Kidney tubule cell (primary cell): Measurements from ENCODE around the gene TNS3.
A peak's percentile ranks its signal among the peaks of the same experiment; 100 is the strongest.
"Not testable (repeated sequence)": the region's sequence is repeated elsewhere in the genome, so short reads cannot be mapped to it uniquely, and the experiment has no call there.

Experiments used
- DNase-seq: peaks from one replicate; pipeline ENCODE4 v3.0.0-alpha.2; 2018; ENCODE audit warnings: low spot score

TNS3 gene

DNA sequence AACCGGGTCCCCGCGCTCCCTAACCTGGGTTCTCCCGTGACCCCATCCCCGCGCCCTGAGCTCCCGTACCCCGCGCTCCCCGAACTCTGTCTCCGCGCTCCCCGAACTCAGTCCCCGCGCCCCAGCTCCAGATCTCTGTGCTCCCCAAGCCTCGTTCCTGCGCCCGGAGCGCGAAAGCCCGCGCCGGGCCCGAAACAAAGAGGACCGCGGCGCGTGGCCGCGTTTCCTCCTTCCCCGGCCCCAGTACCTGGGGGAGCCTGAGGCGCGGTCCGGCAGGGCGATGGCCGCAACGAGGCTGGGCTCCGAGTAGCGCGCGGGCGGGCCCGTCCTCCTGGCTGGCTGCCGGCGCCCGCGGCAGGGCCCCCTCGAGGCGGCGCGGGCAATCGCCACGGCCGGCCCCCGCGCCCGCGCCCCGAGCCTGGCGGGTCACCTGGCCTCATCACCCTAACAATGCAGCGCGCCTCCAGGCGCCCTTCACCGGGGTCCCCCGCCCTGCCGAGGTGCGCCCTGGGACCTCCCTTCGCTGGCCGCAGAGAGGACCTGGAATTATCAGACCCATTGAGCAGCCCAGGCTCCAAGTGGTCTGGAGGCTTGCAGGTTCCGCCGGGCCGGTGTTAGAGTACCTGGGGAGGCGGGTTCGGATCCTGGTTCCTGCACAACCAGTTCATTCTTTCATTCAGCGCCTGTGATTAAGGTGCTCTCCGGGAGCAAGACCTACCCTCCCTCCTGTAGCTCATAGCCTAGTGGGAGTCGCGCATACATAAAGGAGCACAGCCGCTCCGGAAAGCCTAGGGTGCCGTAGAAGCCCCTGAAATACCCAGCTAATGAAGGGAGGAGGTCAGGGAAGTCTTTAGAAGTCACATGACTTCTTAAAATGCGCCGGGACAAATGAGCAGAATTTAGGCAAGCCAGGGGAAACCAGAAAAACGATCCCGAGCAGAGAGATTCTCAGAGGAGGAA lies at the start of gene TNS3:
Gene TNS3 (minus strand): TSS at position 308 of the 960 bp plus-strand sequence. CDS start 142,475 bp downstream, outside the sequence.
- DNase-seq = peak; percentile 63

- DNase-seq = no peak
These were observed 49.8 kb upstream of the TNS3 start for GRCh38 chr7:47631711-47632110.

DNA sequence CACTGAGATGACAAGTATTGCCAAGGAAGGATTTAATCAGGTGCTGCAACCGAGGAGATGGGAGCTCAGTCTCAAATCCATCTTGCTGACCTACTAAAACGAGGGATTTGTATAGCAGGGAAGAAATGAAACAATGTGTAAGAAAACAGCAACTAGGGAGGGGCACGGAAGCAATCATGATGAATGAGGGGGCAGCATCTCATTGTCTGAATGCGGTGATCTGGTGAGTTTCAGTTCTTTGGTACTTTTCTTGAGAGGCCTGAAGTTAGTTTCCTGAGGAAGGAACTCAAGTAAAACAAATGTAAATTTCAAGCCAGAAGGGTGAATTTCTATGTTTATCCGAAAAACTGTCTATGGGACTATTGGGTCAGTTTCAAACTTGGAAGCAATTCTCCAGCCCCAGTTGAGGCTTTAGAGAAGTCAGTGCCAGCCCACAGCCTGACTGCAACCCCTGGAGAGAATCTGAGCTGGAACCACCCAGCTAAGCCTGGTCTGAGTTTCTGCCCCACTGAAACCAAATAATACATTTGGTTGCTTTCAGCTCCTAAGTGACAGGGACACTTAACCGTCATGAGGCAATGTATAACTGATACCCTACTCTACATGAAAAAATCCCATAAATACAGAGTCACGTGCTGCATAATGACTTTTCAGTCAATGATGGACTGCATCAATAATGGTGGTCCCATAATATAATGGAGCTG lies 45.8 kb upstream of the TNS3 start:
- DNase-seq = no peak

DNA sequence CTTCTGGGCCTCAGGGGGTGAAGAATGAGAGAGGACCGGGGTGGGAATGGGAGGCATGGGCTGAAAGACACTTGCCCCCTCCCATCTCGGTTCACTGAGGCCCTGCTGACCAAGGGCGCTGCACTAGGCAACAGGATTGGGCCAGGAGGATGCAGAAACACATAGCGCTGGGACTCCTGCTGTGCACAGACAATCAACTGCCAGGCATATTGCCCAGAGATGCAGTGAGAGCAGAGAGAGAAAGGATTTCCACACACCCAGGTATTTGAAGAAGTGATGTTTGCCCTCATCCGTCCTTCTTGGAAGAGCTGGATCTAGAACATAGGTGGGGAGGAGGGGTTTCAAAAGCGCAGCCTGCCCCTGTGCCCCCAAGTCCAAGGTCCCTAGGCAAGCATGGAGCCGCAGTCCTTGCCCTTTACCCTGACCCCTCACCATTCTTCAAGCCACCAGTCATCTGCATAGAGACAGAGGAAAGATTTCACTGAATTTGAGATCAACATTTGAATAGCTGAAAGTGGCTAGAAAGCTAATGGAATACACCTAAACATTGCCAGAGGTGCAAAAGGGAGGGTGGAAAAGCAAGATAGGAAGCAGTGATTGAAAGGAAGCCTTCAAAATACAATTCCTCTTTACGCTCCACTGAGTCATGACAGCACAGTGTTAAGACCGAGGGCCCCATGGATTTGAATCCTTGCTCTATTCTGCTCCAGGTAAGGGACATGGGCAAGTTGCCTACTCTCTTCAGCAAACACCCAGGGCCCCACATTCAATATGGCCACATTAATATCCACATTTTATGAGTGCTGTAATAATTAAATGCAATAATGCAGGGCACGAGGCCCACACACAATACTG lies 44.2 kb upstream of the TNS3 start:
- no peak for DNase-seq

GRCh38 chr7:47624689-47625088 lies 42.8 kb upstream of the TNS3 start:
- DNase-seq = no peak

- DNase-seq = peak; percentile 62
These were observed 41.2 kb upstream of the TNS3 start for GRCh38 chr7:47622946-47623640.

GRCh38 chr7:47622586-47622945 lies 40.7 kb upstream of the TNS3 start:
- DNase-seq = no peak

GRCh38 chr7:47621979-47622561 lies 40.2 kb upstream of the TNS3 start:
- no peak for DNase-seq

- DNase-seq = no peak
These were observed 39.4 kb upstream of the TNS3 start for GRCh38 chr7:47621347-47621746.

GRCh38 chr7:47619806-47620205 lies 37.9 kb upstream of the TNS3 start:
- no peak for DNase-seq

GRCh38 chr7:47617131-47617530 lies 35.2 kb upstream of the TNS3 start:
- no peak for DNase-seq

GRCh38 chr7:47614450-47614849 lies 32.5 kb upstream of the TNS3 start:
- DNase-seq = no peak

- DNase-seq = no peak
These were observed 29.2 kb upstream of the TNS3 start for GRCh38 chr7:47611045-47611511.

GRCh38 chr7:47610506-47611044 lies 28.7 kb upstream of the TNS3 start:
- no peak for DNase-seq

DNA sequence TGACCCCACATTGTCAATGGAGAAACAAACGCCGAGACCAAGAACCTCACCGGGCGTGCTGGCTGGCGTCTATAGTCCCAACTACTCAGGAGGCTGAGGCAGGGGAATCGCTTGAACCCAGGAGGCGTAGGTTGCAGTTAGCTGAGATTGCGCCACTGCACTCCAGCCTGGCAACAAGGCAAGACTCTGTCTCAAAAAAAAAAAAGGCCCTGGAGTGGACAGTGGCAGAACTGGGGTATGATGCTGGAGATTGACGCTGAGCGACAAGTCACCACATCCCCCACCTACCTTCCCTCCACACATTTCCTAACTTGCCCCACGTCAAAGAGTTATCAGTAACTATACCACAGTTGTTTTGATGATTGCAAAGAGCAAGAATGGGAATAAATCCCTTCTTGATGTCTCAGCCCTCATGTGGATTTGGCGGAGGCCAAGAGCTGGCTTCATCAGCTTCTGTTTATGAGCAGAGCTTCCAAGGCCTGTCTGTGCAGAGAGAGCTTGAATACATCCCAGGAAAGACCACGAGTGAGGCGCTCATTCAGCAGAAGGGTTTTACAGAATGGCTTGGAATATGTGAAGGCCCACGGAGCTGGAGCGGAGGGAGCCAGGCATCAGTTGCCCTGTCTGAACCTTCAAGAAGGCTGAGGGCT lies 28.0 kb upstream of the TNS3 start:
- no peak for DNase-seq

GRCh38 chr7:47606593-47607046 lies 24.7 kb upstream of the TNS3 start:
- DNase-seq = not testable (repeated sequence)

DNA sequence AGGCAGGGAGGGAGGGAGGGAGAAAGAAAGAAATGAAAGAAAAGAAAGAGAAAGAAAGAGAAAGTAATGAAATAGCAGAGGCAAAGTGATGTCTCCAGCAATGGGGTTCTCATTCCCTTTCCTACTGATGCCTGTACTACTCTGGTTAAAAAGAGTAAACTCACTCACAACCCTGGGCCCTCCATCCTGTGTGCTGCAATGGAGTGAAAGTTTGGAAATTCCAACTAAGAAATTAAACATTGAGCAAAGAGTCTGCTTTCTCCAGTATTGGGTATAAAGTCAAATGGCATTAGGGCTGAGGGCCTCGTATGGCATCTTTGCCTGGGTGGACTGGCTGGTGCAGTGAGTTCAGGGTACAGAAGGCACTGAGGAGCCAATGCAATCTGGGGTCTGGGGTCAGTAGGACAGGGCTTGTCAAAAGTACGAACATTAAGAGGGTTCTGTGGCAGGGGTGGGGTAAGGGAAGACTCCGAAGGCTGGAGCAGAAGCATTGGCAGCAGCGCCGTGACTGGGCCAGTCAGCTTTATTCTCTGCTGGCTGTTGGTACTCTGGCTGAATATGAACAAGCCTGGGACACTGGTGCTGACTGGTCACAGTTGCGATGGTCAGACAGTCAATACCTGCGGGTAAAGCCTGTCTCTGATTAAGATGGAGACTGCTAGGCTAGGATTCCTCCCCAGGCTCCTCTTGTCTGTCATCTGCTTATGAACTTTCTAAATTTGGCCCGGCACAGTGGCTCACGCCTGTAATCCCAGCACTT lies 24.1 kb upstream of the TNS3 start:
- DNase-seq = no peak

GRCh38 chr7:47604496-47604890 lies 22.6 kb upstream of the TNS3 start:
- DNase-seq = no peak

- not testable (repeated sequence) for DNase-seq
These were observed 21.8 kb upstream of the TNS3 start for GRCh38 chr7:47603514-47604255.
